SKM-1 (cell line): Measurements from ENCODE around the gene TPD52L2.
"Not testable (repeated sequence)": the region's sequence is repeated elsewhere in the genome, so short reads cannot be mapped to it uniquely, and the experiment has no call there.

ENCODE experiments used
- DNase-seq: peaks from one replicate; lab custom pipeline; 2025; ENCODE audit not compliant: unreplicated experiment; lab: John Stamatoyannopoulos, UW

The TPD52L2 gene

GRCh38 chr20:63835021-63835858 lies 29.8 kb upstream of the TPD52L2 start:
- no peak for DNase-seq

GRCh38 chr20:63836458-63837344 lies 28.4 kb upstream of the TPD52L2 start:
- DNase-seq, result no peak

- no peak for DNase-seq
Measured at GRCh38 chr20:63837479-63837878, 27.6 kb upstream of the TPD52L2 start.

- no peak for DNase-seq
Measured at GRCh38 chr20:63839620-63840019, 25.4 kb upstream of the TPD52L2 start.

- no peak for DNase-seq
Measured at GRCh38 chr20:63840405-63840828, 24.7 kb upstream of the TPD52L2 start.

GRCh38 chr20:63842258-63842657 lies 22.8 kb upstream of the TPD52L2 start:
- DNase-seq, result no peak

GRCh38 chr20:63843222-63843621 lies 21.8 kb upstream of the TPD52L2 start:
- DNase-seq, result no peak

- DNase-seq, result no peak
Measured at GRCh38 chr20:63843778-63844177, 21.3 kb upstream of the TPD52L2 start.

GRCh38 chr20:63844511-63844991 lies 20.5 kb upstream of the TPD52L2 start:
- DNase-seq, result no peak

- no peak for DNase-seq
Measured at GRCh38 chr20:63846128-63846771, 18.8 kb upstream of the TPD52L2 start.

- no peak for DNase-seq
Measured at GRCh38 chr20:63846888-63847236, 18.2 kb upstream of the TPD52L2 start.

- DNase-seq, result no peak
Measured at GRCh38 chr20:63847237-63848002, 17.6 kb upstream of the TPD52L2 start.

- DNase-seq, result no peak
Measured at GRCh38 chr20:63848003-63848911, 16.8 kb upstream of the TPD52L2 start.

GRCh38 chr20:63850689-63851547 lies 14.2 kb upstream of the TPD52L2 start:
- no peak for DNase-seq

GRCh38 chr20:63851548-63851943 lies 13.5 kb upstream of the TPD52L2 start:
- not testable (repeated sequence) for DNase-seq

GRCh38 chr20:63853733-63854068 lies 11.4 kb upstream of the TPD52L2 start:
- DNase-seq, result not testable (repeated sequence)

- DNase-seq, result no peak
Measured at GRCh38 chr20:63854069-63854765, 10.9 kb upstream of the TPD52L2 start.

- DNase-seq, result no peak
Measured at GRCh38 chr20:63854766-63855362, 10.2 kb upstream of the TPD52L2 start.
